HCT116 (cell line): Measurements from ENCODE around the gene BNC2.

Source experiments
- ATF3 ChIP-seq: IDR thresholded peaks from 2 replicates; pipeline ENCODE4 v1.6.1; 2012
- CTCF ChIP-seq, 3 experiments: fragments of 200-600 bp in 1 of 3; sonication (generic) in 1 of 3; IDR thresholded peaks in 2 of 3; conservative IDR thresholded peaks in 1 of 3; 2 replicates each; pipeline ENCODE4 v1.5.1; 2012 to 2017; ENCODE audit warnings: low read depth in 2 of 3, low read length in 2 of 3, antibody characterized with exemption in 1 of 3, borderline replicate concordance in 1 of 3, control low read depth in 1 of 3, mild to moderate bottlenecking in 1 of 3, mixed read lengths in 1 of 3, mixed run types in 1 of 3, moderate library complexity in 1 of 3; ENCODE audit not compliant: insufficient read depth in 1 of 3
- ELF1 ChIP-seq: IDR thresholded peaks from 2 replicates; pipeline ENCODE4 v1.6.1; 2012; ENCODE audit warnings: low read depth, borderline replicate concordance
- EZH2 ChIP-seq: fragments of 200-600 bp; sonication (generic); IDR thresholded peaks from 2 replicates; pipeline ENCODE4 v1.6.1; 2017; ENCODE audit warnings: antibody characterized with exemption, mixed run types
- EZH2phosphoT487 ChIP-seq: fragments of 200-600 bp; IDR thresholded peaks from 2 replicates; pipeline ENCODE4 v1.6.1; 2018; ENCODE audit warnings: antibody characterized with exemption, borderline replicate concordance
- FOSL1 ChIP-seq: IDR thresholded peaks from 2 replicates; pipeline ENCODE4 v1.6.1; 2012; ENCODE audit warnings: low read depth
- MAX ChIP-seq: IDR thresholded peaks from 2 replicates; pipeline ENCODE4 v1.6.1; 2012
- POLR2A ChIP-seq: IDR thresholded peaks from 2 replicates; pipeline ENCODE4 v1.7.0; 2011; ENCODE audit warnings: borderline replicate concordance; ENCODE audit not compliant: insufficient read depth, insufficient read length; ENCODE audit errors: extremely low read depth
- POLR2AphosphoS5 ChIP-seq: IDR thresholded peaks from 2 replicates; pipeline ENCODE4 v1.6.1; 2011; ENCODE audit warnings: mild to moderate bottlenecking, low read depth, low read length, moderate library complexity
- RAD21 ChIP-seq: IDR thresholded peaks from 2 replicates; pipeline ENCODE4 v1.6.1; 2012; ENCODE audit warnings: low read depth, mild to moderate bottlenecking
- SIN3A ChIP-seq: IDR thresholded peaks from 2 replicates; pipeline ENCODE4 v1.6.1; 2012; ENCODE audit warnings: low read depth
- SP1 ChIP-seq: IDR thresholded peaks from 2 replicates; pipeline ENCODE4 v1.6.1; 2012; ENCODE audit warnings: low read depth
- YY1 ChIP-seq: IDR thresholded peaks from 2 replicates; pipeline ENCODE4 v1.6.1; 2011; ENCODE audit warnings: low read length, low read depth, moderate library complexity, mild to moderate bottlenecking; ENCODE audit not compliant: insufficient replicate concordance; ENCODE audit errors: extremely low read depth
- ZFX ChIP-seq: fragments of 450-650 bp; IDR thresholded peaks from 2 replicates; pipeline ENCODE4 v1.6.1; 2017

- TF ChIP-seq EZH2 = no peak
- TF ChIP-seq CTCF (IDR thresholded peaks at IDR 0.05 in 2 of 3, conservative IDR thresholded peaks at IDR 0.05 in 1 of 3; ENCODE audit: borderline replicate concordance in 1 of 3, insufficient read depth in 1 of 3, low read depth in 2 of 3, low read length in 2 of 3) = no peak
- TF ChIP-seq ATF3 = no peak
- no peak for TF ChIP-seq EZH2phosphoT487
- no peak for TF ChIP-seq ZFX
- TF ChIP-seq ELF1 = no peak
- TF ChIP-seq YY1 = no peak
- no peak for TF ChIP-seq SP1
- no peak for TF ChIP-seq POLR2A
- TF ChIP-seq MAX = no peak
- no peak for TF ChIP-seq POLR2AphosphoS5
- TF ChIP-seq RAD21 = no peak
- TF ChIP-seq SIN3A = no peak
- TF ChIP-seq FOSL1 = no peak
Measured at GRCh38 chr9:16690205-16690604, 180.3 kb downstream of the BNC2 start.
